Calu3 (cell line): Measurements from ENCODE around the gene UHMK1. TPM values are rescaled to one million over a fixed set of nuclear protein-coding genes. Genes with fewer than 3 reads are reported as not detected.

Experiments used
- BruUV-seq: library from RNA; stranded (reverse); fragments of 400-500 nt; replicated peaks from 2 replicates; lab custom pipeline; 2021; lab: Mats Ljungman, UMichigan
- CTCF ChIA-PET: fragments of 300-600 bp; sonication (Branson Sonifier 250); formaldehyde crosslinking; loops from one replicate; lab custom pipeline; 2022; ENCODE audit warnings: antibody characterized with exemption; lab: Charles Lee
- DNase-seq: peaks from one replicate; pipeline ENCODE4 v3.0.0; 2022
- H3K27ac Mint-ChIP-seq: one replicate; pipeline ENCODE4 v1.8.0; 2022; ENCODE audit warnings: mixed read lengths; ENCODE audit not compliant: unreplicated experiment
- H3K27me3 Mint-ChIP-seq: one replicate; pipeline ENCODE4 v1.8.0; 2022; ENCODE audit warnings: mixed read lengths; ENCODE audit not compliant: unreplicated experiment
- H3K36me3 Mint-ChIP-seq: one replicate; pipeline ENCODE4 v1.8.0; 2022; ENCODE audit warnings: mild to moderate bottlenecking, moderate library complexity, mixed read lengths; ENCODE audit not compliant: insufficient read depth, unreplicated experiment
- H3K4me1 Mint-ChIP-seq: one replicate; pipeline ENCODE4 v1.8.0; 2022; ENCODE audit warnings: mild to moderate bottlenecking, low read depth, mixed read lengths; ENCODE audit not compliant: unreplicated experiment
- H3K4me3 Mint-ChIP-seq: one replicate; pipeline ENCODE4 v1.8.0; 2022; ENCODE audit warnings: mild to moderate bottlenecking, low read depth, moderate library complexity, mixed read lengths; ENCODE audit not compliant: unreplicated experiment
- H3K9me3 Mint-ChIP-seq: one replicate; pipeline ENCODE4 v1.8.0; 2022; ENCODE audit warnings: low read depth, mixed read lengths; ENCODE audit not compliant: unreplicated experiment
- CTCF ChIP-seq: fragments of 200-600 bp; IDR thresholded peaks from one replicate; pipeline ENCODE4 v1.8.0; 2022; ENCODE audit warnings: antibody characterized with exemption; ENCODE audit not compliant: unreplicated experiment
- intact Hi-C: fragments of 100-400 bp; cut with micrococcal nuclease; formaldehyde crosslinking; loops from one replicate; pipeline ENCODE4 v1.10.0; 2022; ENCODE audit not compliant: unreplicated experiment
- total RNA-seq: library from RNA; stranded (reverse); gene quantifications from 2 replicates; pipeline ENCODE4 v1.2.3, GENCODE V29; 2022

UHMK1 gene
- total RNA-seq, 1 experiment from 2014 or later, result 98.1 TPM

DNA sequence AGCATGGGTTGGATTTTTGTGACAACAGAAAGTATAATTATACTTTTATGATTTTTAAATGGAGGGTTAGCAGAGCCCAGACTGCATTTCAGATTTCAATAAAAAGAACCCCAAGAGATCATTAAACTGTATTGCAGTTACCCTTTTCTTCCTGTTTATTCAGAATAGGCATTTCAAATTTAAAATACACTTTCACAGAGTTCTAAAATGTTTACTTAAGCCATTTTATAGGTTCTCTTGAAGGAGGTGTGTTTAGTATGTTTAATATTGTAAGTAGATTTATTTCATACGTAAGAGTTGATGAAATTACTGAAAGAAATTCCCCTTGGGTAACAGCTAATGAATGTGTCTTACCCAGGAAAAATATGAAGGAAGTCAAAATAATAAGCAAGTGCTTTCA lies 81.3 kb downstream of the UHMK1 start:
- no TSS peak for BruUV-seq
- no peaks in the 10 kb centered on the region for H3K27me3 Mint-ChIP-seq
- no peak for DNase-seq
- H3K4me1 Mint-ChIP-seq, result no peaks in the 10 kb centered on the region
- H3K27ac Mint-ChIP-seq, result no peak overlapping the region
- intact Hi-C loops, result no loop called here
- H3K9me3 Mint-ChIP-seq, result no peaks in the 10 kb centered on the region
- no peak overlapping the region for H3K4me3 Mint-ChIP-seq
- H3K36me3 Mint-ChIP-seq, result peaks cover 6% of the 10 kb centered on the region
- CTCF ChIA-PET, result no interaction called here
- TF ChIP-seq CTCF, result no peak

Other genes with a start within 250 kb of the UHMK1 start
- gene SPATA46, start 121.0 kb upstream of the UHMK1 start, total RNA-seq, result not detected in 2 replicates
- 10.5 and 14.1 TPM in 2 replicates for gene C1orf226, start 116.1 kb upstream of the UHMK1 start, total RNA-seq
- gene SH2D1B, start 85.7 kb upstream of the UHMK1 start, total RNA-seq, result not detected in 2 replicates
- gene UAP1, start 63.9 kb downstream of the UHMK1 start, total RNA-seq, result 40.8 and 47.2 TPM in 2 replicates
- gene DDR2, start 134.6 kb downstream of the UHMK1 start, total RNA-seq, result 0.34 and 0.80 TPM in 2 replicates